GM21381 (cell line): ENCODE results near the gene SIGLEC10.
"Not testable (repeated sequence)": the region's sequence is repeated elsewhere in the genome, so short reads cannot be mapped to it uniquely, and the experiment has no call there.

Source experiments
- ATAC-seq: cut with Tn5 transposase; IDR thresholded peaks from one replicate; pipeline ENCODE4 v1.9.1; 2021; ENCODE audit warnings: mild to moderate bottlenecking, moderate library complexity; ENCODE audit not compliant: unreplicated experiment

The SIGLEC10 gene

DNA sequence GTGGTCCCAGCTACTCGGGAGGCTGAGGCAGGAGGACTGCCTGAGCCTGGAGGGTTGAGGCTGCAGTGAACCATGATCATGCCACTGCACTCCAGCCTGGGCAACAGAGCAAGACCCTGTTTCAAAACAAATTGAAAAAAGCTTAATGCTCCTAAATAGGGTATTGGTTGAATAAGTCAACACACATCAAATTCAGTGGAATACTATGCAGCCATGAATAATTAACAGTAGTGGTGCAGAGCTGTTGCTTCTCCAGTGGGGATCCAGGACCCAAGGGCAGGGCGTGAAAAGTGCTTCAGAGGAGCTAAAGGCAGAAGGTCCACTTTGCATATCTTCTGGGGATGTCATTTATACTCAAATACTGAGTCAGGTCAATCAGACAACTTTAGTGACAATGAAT, 22.6 kb upstream of the SIGLEC10 start:
- ATAC-seq, result no peak

- no peak for ATAC-seq
These were observed 21.6 kb upstream of the SIGLEC10 start for GRCh38 chr19:51439021-51439465.

GRCh38 chr19:51434456-51434855, 17.0 kb upstream of the SIGLEC10 start:
- no peak for ATAC-seq

DNA sequence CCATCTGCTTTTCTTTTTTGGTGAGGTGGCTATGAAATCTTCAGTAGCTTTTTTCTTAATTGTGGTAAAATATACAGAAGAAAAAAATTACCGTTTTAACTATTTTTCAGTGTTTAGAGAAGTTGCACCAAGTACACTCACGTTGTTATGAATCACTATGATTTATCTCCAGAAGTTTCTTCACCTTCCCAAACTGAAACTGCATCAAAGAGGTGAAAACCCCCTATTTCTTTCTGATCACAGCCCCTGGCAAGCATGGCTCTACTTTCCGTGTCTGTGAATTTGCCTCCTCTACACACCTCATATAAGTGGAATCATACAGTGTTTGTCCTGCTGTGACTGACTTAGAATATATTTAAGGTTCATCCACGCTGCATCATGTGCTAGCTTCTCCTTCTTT, 15.6 kb upstream of the SIGLEC10 start:
- no peak for ATAC-seq

DNA sequence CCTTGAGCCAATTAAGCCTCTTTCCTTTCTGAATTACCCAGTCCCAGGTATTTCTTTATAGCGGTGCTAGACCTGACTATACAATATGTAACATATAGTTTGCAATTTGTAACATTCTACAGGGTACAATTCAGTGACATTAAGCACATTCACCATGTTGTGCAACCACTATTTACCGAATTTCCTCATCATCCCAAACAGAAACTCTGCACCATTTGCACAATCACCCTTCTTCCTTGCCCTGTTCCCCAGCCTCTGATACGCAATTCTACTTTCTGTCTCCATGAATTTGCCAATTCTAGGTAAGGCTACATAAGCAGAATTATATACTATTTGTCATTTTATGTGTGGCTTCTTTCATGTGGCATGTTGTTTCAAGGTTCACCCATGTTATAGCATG, 13.7 kb upstream of the SIGLEC10 start:
- ATAC-seq, result no peak

GRCh38 chr19:51430221-51430620, 12.8 kb upstream of the SIGLEC10 start:
- ATAC-seq, result no peak

GRCh38 chr19:51427201-51427600, 9.8 kb upstream of the SIGLEC10 start:
- ATAC-seq, result no peak

GRCh38 chr19:51422053-51422448, 4.6 kb upstream of the SIGLEC10 start:
- ATAC-seq, result no peak

DNA sequence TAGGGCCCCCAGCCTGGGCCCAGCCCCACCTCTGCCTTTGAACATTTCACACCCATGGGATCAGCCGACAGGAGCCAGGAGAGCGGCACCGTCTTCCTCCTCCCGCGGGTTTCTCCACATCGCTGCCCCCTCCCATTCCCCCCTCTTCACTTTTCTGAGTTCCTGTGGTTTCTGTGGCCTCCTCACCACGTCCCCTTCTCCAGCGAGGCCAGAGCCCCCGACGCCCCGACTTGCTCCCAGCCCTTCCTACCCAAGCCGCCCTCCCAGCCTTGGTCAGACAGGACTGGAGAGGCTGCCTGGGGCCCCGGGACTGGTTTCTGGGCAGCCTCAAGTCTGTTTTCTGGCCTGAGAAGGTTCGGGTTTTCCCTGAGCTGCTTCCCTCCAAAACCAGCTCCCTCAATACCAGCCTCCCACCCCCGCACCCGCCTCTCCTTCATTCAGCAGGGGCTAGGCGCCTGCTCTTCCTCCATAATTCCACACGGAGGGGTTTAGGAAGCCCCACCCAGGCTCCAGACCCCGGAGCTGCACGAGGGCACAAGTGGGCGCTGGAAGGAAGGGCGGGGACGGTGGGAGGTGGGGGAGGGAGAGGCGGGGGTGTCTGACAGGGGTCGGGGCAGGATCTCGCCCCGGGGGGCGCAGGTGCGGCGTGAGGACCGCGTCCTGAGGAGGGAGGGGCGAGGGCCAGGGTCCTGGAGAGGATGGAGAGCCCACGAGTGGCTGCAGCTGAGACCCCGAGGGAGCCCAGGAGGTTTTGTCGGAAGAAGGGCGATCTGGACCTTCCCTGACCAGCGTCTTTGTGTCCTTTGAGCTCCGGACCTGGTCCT, 4.0 kb upstream of the SIGLEC10 start:
- no peak for ATAC-seq

GRCh38 chr19:51420511-51420910, 3.1 kb upstream of the SIGLEC10 start:
- ATAC-seq, result not testable (repeated sequence)

DNA sequence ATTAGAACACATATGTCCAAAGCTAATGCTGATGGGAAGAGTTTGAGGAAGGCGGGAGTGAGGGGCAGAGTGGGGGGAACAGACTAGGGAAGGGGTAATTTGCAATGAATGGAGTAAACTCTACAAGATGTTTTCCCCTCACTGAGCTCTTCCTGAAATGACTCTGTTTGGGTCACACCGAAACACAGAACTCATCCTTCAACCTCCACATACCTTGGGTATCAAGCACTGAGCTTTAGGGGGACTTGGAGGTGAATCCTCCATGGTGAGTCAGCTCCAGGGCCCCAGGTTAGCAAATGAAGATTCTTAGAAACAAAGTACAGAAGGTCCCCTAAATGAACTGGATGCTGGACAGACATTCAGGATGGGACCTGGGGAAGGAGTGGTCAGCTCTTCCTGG, 1.3 kb upstream of the SIGLEC10 start:
- no peak for ATAC-seq

DNA sequence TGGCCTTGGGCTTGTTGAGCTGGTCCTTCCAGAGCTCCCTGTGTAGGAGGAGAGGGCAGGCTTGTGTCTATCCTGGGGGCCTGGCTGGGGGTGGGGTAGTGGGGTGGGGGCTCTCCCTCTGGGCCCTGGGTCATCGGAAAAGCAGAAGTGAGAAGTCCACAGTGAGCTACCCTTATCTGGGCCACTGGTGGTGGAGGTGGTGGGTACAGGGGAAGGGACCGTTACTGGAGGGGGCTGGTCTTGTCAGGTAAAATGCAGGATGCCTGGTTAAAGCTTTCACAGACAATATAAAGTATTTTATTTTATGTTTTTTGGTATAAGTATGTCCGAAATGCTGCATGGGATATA, 342 bp upstream of the SIGLEC10 start:
- peak; percentile 20 for ATAC-seq

GRCh38 chr19:51416422-51416821, 1.0 kb downstream of the SIGLEC10 start:
- ATAC-seq, result not testable (repeated sequence)

DNA sequence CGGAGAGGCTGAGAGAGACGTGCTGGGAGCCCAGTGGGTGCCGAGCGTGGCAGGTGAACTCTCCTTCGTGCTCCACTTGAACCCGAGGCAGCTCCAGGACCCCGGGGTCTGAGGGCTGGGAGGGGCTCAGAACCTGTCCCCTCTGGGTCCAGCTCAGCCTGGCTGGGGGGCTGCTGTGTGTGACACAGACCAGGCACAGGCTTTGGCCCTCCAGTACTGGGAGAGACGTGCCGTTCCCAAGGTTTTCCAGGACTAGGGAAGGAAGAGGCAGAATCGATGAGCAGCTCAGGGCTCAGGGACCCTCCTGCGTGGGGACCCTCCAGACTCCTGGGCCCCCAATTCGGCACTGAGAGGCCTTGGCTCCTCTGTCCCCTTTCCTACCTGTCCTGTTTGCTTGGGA, 2.3 kb downstream of the SIGLEC10 start:
- ATAC-seq, result no peak

DNA sequence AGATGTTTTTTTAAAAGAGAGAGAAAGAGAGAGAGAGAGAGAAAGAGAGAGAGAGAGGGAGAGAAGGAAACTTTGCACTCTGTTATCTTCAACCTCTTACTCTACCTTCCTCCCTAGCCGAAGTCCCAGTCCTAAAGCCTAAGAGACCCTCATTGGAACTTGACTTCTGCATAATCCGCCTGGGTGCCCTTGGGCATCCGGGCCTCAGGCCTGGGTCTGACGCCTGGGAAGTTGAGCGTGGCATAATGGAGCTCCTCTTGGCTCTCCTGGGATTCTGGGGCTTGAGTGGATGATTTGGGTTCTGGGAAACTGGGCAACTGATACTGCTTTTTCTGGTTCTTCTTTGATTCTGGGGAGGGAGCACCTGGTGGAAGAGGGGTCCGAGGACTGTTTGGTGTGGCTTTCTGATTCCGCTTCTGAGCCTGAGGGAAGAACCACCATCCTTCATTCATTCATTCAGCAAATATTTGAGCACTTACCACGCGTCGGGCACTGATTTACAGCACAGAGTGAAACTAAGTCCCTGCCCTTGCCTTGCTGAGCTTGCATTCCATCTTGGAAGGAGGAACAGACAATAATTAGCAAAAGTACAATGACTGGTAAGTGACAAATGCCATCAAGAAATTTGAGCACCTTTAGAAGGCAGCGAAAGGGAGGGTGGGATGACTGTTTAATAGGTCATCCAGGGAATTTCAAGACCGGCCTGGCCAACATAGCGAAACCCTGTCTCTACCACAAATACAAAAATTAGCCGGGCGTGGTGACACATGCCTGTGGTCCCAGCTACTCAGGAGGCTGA, 6.3 kb downstream of the SIGLEC10 start:
- ATAC-seq, result no peak

- ATAC-seq, result no peak
These were observed 9.8 kb downstream of the SIGLEC10 start for GRCh38 chr19:51407511-51408131.

DNA sequence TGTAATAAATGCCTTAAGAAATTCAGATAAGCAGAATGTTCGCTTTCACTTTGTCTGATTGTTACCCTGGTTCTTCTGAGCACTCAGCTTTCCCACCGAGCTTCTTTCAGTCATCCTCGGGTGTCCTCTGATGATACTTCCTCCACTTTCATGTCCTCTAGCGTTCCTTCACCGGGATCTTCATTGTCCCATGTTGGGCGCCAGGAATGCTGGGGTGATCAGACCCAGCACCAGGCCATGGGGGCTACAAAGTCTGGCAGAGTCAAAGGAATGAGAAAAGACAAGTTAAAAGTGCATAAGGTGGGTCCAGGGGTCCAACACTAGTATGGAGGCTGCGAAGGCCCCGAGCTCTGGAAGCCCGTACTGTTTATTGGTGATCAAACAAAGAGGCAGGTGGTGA, 15.3 kb downstream of the SIGLEC10 start:
- no peak for ATAC-seq

- ATAC-seq, result not testable (repeated sequence)
These were observed 17.5 kb downstream of the SIGLEC10 start for GRCh38 chr19:51399936-51400335.

GRCh38 chr19:51399231-51399630, 18.2 kb downstream of the SIGLEC10 start:
- no peak for ATAC-seq

DNA sequence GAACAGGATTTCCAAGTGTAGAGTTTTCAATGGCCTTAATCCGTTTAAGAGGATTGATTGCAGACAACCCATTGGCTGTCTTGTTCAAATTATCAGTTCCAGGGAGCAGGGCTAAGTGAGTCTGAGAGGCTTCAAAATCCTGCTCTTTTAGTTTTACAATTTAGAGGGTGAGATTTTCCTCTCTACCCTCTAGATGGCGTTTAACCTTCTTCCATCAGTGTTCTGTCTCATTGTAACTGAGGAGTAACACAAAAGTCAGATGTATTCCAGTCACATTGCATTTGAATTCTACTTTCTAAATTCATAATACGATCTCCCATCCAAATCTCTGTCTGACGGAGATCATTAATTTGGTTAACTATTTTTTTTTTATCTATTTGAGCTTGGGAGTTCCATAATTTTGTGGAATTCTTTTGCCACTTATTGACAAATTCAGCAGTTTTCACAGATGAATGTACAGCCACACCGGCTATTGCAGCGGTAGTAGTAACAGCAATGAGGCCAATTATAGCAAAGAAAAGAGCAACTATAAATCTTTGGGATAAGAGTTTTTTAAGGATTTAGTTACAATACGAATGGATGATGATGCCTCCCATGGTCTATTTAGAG, 19.2 kb downstream of the SIGLEC10 start:
- ATAC-seq, result no peak

GRCh38 chr19:51397453-51397852, 20.0 kb downstream of the SIGLEC10 start:
- not testable (repeated sequence) for ATAC-seq
